ENCODE results near the gene TRIM15. TPM values are rescaled to one million over a fixed set of nuclear protein-coding genes. Genes with fewer than 3 reads are reported as not detected.
"Not testable (repeated sequence)": the region's sequence is repeated elsewhere in the genome, so short reads cannot be mapped to it uniquely, and the experiment has no call there.

TRIM15 gene
- total RNA-seq, 1 donor from 2014 or later: not detected

- DNase-seq: no peak
Observed at GRCh38 chr6:30200551-30201281, 37.4 kb downstream of the TRIM15 start.

- no peak for DNase-seq
Observed at GRCh38 chr6:30202366-30202765, 39.0 kb downstream of the TRIM15 start.

- no peak for DNase-seq
Observed at GRCh38 chr6:30204116-30204515, 40.8 kb downstream of the TRIM15 start.

GRCh38 chr6:30206152-30206551 lies 42.8 kb downstream of the TRIM15 start:
- no peak for DNase-seq

- DNase-seq: peak; percentile 5
Observed at GRCh38 chr6:30206799-30207618, 43.7 kb downstream of the TRIM15 start.

GRCh38 chr6:30207619-30208295 lies 44.4 kb downstream of the TRIM15 start:
- DNase-seq: peak; percentile 20

- DNase-seq: no peak
Observed at GRCh38 chr6:30211306-30211705, 48.0 kb downstream of the TRIM15 start.

GRCh38 chr6:30211899-30212298 lies 48.6 kb downstream of the TRIM15 start:
- no peak for DNase-seq

GRCh38 chr6:30212865-30213666 lies 49.7 kb downstream of the TRIM15 start, which contains the start of gene TRIM26:
TRIM26 (minus strand) TSS chr6:30213406; CDS start chr6:30199103, 14,303 bp downstream.
- DNase-seq: peak; percentile 98

- DNase-seq: no peak
Observed at GRCh38 chr6:30213667-30213956, 50.3 kb downstream of the TRIM15 start.

GRCh38 chr6:30213957-30214656 lies 50.8 kb downstream of the TRIM15 start:
- peak; percentile 82 for DNase-seq

GRCh38 chr6:30214657-30214982 lies 51.3 kb downstream of the TRIM15 start:
- no peak for DNase-seq

GRCh38 chr6:30216096-30216495 lies 52.8 kb downstream of the TRIM15 start:
- DNase-seq: no peak

- DNase-seq: peak; percentile 70
Observed at GRCh38 chr6:30219244-30219643, 55.9 kb downstream of the TRIM15 start.

- not testable (repeated sequence) for DNase-seq
Observed at GRCh38 chr6:30221395-30221794, 58.0 kb downstream of the TRIM15 start.

GRCh38 chr6:30221956-30222355 lies 58.6 kb downstream of the TRIM15 start:
- not testable (repeated sequence) for DNase-seq

Other genes starting within 250 kb of the TRIM15 start
- 595 and 927 TPM in 2 replicates for gene HLA-A, start 221.0 kb upstream of the TRIM15 start, total RNA-seq
- gene POLR1H, start 102.3 kb upstream of the TRIM15 start, total RNA-seq: 14.8 and 39.1 TPM in 2 replicates
- gene PPP1R11, start 96.3 kb upstream of the TRIM15 start, total RNA-seq: 14.0 and 15.0 TPM in 2 replicates
- 0.05 TPM in 1 of 2 replicates, not detected in the other for gene RNF39, start 87.8 kb upstream of the TRIM15 start, total RNA-seq
- not detected in 2 replicates for gene TRIM31, start 50.5 kb upstream of the TRIM15 start, total RNA-seq
- gene TRIM40, start 27.4 kb upstream of the TRIM15 start, total RNA-seq: not detected in 2 replicates
- gene TRIM10, start 2.3 kb upstream of the TRIM15 start, total RNA-seq: not detected in 2 replicates
- gene TRIM26, start 49.9 kb downstream of the TRIM15 start, total RNA-seq: 29.3 and 39.0 TPM in 2 replicates
- 11.6 and 15.3 TPM in 2 replicates for gene TRIM39, start 163.4 kb downstream of the TRIM15 start, total RNA-seq
- gene RPP21, start 181.6 kb downstream of the TRIM15 start, total RNA-seq: 17.5 and 26.9 TPM in 2 replicates